ENCODE measurements around the gene SEPTIN14.
"Not testable (repeated sequence)": the region's sequence is repeated elsewhere in the genome, so short reads cannot be mapped to it uniquely, and the experiment has no call there.

The SEPTIN14 gene

DNA sequence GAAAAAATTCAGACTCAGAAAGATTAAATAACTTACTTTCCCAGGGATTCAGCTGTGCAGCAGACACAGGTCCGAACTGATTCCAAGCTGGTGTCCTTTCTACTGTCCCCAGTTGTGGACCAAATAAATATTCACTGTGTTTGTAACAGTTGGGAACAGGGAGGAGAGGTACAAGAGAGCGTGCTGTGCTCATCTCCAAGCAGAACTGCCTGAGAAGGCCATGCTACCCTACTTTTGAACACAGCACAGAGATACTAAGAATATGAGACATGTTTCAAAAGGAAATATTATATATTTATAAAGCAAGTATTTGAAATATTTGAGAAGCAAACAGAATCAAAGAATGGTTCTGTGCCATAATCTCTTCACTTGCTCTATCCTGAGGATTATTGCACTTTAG is at the start of gene SEPTIN14:
Gene SEPTIN14, minus strand, starts transcription at position 101 of the 400 bp plus-strand sequence. CDS start 756 bp downstream, outside the sequence.
- not testable (repeated sequence) for H3K36me3 ChIP-seq (ENCODE audit: control insufficient read depth in 2 of 2, insufficient read depth in 2 of 2, low read length in 2 of 2); H3K27ac ChIP-seq (ENCODE audit: low read length); H3K9ac ChIP-seq (ENCODE audit: low read length in 2 of 2); H3K4me3 ChIP-seq (ENCODE audit: low read length in 2 of 2); H3K27me3 ChIP-seq (ENCODE audit: control insufficient read depth in 1 of 2, insufficient read depth in 2 of 2, low read length in 2 of 2); H3K9me3 ChIP-seq (ENCODE audit: control insufficient read depth in 2 of 2, low read length in 2 of 2); H3K4me1 ChIP-seq (ENCODE audit: control insufficient read depth, insufficient read depth, low read length)

DNA sequence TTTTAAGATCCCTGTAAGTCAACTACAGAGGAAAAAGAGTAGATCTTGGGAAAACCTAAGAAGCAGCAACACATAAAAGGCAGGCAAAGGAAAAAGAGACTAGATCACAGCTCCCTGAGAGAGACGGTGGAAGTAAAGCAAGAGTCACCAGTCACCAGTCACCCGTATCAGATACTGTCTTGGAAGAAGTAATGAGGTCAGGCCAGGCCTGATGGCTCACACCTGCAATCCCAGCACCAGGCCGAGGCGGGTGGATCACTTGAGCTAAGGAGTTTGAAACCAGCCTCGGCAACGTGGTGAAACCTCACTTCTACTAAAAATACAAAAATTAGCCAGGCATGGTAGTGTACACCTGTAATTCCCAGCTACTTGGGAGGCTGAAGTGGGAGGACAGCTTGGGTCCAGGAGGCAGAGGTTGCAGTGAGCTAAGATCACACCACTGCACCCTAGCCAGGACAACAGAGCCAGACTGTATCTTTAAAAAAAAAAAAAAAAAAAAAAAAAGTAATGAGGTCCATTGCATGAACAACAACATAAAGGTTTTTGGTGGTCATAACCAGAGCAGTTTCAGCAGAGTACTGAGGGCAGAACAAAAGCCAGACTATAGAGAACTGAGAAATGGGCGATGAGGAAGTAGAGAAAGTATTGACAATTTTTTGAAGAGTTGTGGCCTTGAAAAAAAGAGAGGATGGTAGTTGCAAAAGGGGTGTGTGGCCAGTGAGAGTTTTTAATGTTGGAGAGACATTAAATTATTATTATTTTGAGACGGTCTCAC is 41.6 kb upstream of the SEPTIN14 start:
- no peaks in the 10 kb centered on the region for H3K4me1 ChIP-seq (ENCODE audit: control insufficient read depth, insufficient read depth, low read length)
- H3K27ac ChIP-seq (ENCODE audit: low read length) = no peak overlapping the region
- H3K4me3 ChIP-seq (ENCODE audit: low read length in 2 of 2) = no peak overlapping the region
- H3K9me3 ChIP-seq (ENCODE audit: control insufficient read depth in 2 of 2, low read length in 2 of 2) = no peaks in the 10 kb centered on the region
- no peaks in the 10 kb centered on the region for H3K27me3 ChIP-seq (ENCODE audit: control insufficient read depth in 1 of 2, insufficient read depth in 2 of 2, low read length in 2 of 2)
- no peak overlapping the region for H3K9ac ChIP-seq (ENCODE audit: low read length in 2 of 2)
- H3K36me3 ChIP-seq (ENCODE audit: control insufficient read depth in 2 of 2, insufficient read depth in 2 of 2, low read length in 2 of 2) = peaks cover 0 to 2% of the 10 kb centered on the region in 2 donors

DNA sequence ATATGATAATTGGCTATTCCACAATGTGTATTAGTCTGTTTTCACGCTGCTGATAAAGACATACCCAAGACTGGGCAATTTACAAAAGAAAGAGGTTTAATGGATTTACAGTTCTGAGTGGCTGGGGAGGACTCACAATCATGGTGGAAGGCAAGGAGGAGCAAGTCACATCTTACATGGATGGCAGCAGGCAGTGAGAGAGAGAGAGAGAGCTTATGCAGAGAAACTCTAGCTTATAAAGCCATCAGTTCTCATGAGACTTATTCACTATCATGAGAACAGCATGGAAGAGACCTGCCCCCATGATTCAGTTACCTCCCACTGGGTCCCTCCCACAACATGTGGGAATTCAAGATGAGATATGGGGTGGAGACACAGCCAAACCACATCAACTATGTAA is 38.5 kb upstream of the SEPTIN14 start:
- H3K9me3 ChIP-seq (ENCODE audit: control insufficient read depth in 2 of 2, low read length in 2 of 2); H3K27ac ChIP-seq (ENCODE audit: low read length); H3K4me1 ChIP-seq (ENCODE audit: control insufficient read depth, insufficient read depth, low read length); H3K4me3 ChIP-seq (ENCODE audit: low read length in 2 of 2); H3K36me3 ChIP-seq (ENCODE audit: control insufficient read depth in 2 of 2, insufficient read depth in 2 of 2, low read length in 2 of 2); H3K27me3 ChIP-seq (ENCODE audit: control insufficient read depth in 1 of 2, insufficient read depth in 2 of 2, low read length in 2 of 2); H3K9ac ChIP-seq (ENCODE audit: low read length in 2 of 2): not testable (repeated sequence)

DNA sequence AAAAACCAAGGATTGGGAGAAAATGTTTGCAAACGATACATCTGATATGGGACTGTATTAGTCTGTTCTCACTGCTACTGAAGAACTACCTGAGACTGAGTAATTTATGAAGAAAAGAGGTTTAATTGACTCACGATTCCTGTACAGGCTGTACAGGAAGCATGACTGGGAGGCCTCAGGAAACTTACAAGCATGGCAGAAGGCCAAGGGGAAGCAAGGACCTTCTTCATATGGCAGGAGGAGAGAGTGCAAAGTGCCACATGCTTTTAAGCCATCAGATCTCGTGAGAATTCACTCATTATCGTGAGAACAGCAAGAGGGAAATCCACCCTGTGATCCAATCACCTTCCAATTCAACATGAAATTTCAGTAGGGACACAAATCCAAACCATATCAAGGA is 35.7 kb upstream of the SEPTIN14 start:
- Histone ChIP-seq H3K4me3 (ENCODE audit: low read length in 2 of 2) (no peak overlapping the region), H3K4me1 (ENCODE audit: control insufficient read depth, insufficient read depth, low read length) (no peaks in the 10 kb centered on the region), H3K9me3 (ENCODE audit: control insufficient read depth in 2 of 2, low read length in 2 of 2) (no peaks in the 10 kb centered on the region), H3K36me3 (ENCODE audit: control insufficient read depth in 2 of 2, insufficient read depth in 2 of 2, low read length in 2 of 2) (no peaks in the 10 kb centered on the region), H3K27ac (ENCODE audit: low read length) (no peak overlapping the region), H3K27me3 (ENCODE audit: control insufficient read depth in 1 of 2, insufficient read depth in 2 of 2, low read length in 2 of 2) (no peaks in the 10 kb centered on the region), H3K9ac (ENCODE audit: low read length in 2 of 2) (no peak overlapping the region)

DNA sequence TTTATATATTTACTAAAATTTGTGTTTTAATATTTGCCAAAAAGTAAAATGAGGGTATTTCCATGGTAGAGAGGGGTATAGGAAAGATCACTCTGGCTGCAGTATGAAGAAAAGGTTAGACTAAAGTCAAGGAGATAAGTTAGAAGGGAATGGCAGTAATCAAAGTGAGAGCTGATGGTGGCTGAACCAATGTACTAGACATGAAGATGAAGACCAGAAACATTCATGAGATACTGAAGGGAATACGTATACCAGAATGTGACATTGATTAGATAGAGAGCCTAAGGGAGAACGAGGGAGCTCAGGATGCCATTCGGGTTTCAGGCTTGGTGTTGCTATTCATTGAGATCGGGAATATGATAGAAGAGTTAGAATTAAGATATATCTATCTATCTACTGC is 32.5 kb upstream of the SEPTIN14 start:
- H3K4me1 ChIP-seq (ENCODE audit: control insufficient read depth, insufficient read depth, low read length) = no peaks in the 10 kb centered on the region
- no peak overlapping the region for H3K27ac ChIP-seq (ENCODE audit: low read length)
- no peaks in the 10 kb centered on the region for H3K36me3 ChIP-seq (ENCODE audit: control insufficient read depth in 2 of 2, insufficient read depth in 2 of 2, low read length in 2 of 2)
- no peaks in the 10 kb centered on the region for H3K27me3 ChIP-seq (ENCODE audit: control insufficient read depth in 1 of 2, insufficient read depth in 2 of 2, low read length in 2 of 2)
- H3K9me3 ChIP-seq (ENCODE audit: control insufficient read depth in 2 of 2, low read length in 2 of 2) = no peaks in the 10 kb centered on the region
- H3K9ac ChIP-seq (ENCODE audit: low read length in 2 of 2) = no peak overlapping the region
- H3K4me3 ChIP-seq (ENCODE audit: low read length in 2 of 2) = no peak overlapping the region

DNA sequence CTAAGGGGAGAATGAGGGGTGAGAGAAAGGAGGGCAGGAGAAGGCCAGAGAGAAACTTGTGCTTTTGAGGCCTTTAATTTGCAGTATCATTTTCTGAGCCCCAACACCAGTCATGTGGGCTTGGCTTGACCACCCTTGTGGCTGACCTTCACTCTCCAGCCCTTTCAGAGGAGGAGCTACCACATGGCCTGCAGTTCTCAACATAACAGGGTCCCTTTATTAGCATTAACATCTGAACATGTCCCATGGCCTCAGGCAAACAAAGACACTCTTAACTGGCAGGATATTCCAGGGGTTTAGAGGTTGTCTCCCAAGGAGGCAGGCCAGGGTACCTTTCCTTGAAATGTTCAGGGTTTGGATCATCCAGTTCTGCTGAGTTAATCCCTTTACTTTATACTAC is 31.4 kb upstream of the SEPTIN14 start:
- H3K4me3 ChIP-seq (ENCODE audit: low read length in 2 of 2) = no peak overlapping the region
- H3K27ac ChIP-seq (ENCODE audit: low read length) = no peak overlapping the region
- H3K9me3 ChIP-seq (ENCODE audit: control insufficient read depth in 2 of 2, low read length in 2 of 2) = no peaks in the 10 kb centered on the region

DNA sequence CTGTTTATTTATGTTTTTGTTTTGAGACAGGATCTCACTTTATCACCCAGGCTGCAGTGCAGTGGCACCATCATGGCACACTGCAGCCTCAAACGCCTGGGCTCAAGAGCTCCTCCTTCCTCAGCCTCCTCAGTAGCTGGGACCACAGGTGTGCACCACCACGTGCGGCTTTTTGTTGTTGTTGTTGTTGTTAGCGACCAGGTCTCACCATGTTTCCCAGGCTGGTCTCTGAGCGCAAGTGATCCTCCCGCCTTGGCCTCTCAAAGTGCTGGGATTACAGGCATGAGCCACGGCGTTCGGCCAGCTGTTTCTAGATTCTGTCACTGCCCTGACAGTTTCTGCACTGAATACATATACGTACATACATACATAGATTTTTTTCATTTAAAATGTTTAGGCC is 25.8 kb upstream of the SEPTIN14 start:
- H3K27me3 ChIP-seq (ENCODE audit: control insufficient read depth in 1 of 2, insufficient read depth in 2 of 2, low read length in 2 of 2); H3K9ac ChIP-seq (ENCODE audit: low read length in 2 of 2); H3K36me3 ChIP-seq (ENCODE audit: control insufficient read depth in 2 of 2, insufficient read depth in 2 of 2, low read length in 2 of 2); H3K27ac ChIP-seq (ENCODE audit: low read length); H3K4me1 ChIP-seq (ENCODE audit: control insufficient read depth, insufficient read depth, low read length); H3K9me3 ChIP-seq (ENCODE audit: control insufficient read depth in 2 of 2, low read length in 2 of 2): not testable (repeated sequence)
- H3K4me3 ChIP-seq (ENCODE audit: low read length in 2 of 2) = peak overlapping the region in 1 of 2 donors; percentile 74

More for the DNA sequence above, 31.4 kb upstream of the SEPTIN14 start:
- Histone ChIP-seq H3K36me3 (ENCODE audit: control insufficient read depth in 2 of 2, insufficient read depth in 2 of 2, low read length in 2 of 2) (no peaks in the 10 kb centered on the region), H3K9ac (ENCODE audit: low read length in 2 of 2) (no peak overlapping the region), H3K4me1 (ENCODE audit: control insufficient read depth, insufficient read depth, low read length) (no peaks in the 10 kb centered on the region), H3K27me3 (ENCODE audit: control insufficient read depth in 1 of 2, insufficient read depth in 2 of 2, low read length in 2 of 2) (no peaks in the 10 kb centered on the region)

DNA sequence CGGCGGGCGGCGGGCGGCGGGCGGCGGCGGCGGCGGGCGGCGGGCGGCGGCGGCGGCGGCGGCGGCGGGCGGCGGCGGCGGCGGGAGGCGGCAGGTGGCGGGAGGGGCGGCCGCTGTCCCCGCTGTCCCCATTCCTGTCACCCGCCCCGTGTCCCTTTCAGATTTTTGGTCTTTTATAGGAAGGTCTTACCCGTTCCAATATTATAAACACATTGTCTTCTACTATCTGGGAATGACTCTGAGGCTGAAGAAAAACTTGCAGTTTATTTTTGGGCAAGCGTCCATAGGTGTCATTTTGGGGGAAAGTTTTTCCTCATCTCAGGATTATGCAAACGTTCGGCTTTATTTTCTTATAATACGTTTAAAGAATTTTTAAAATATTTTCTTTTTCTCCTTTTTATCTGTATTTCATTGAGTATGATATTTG is 25.3 kb upstream of the SEPTIN14 start:
- Histone ChIP-seq H3K4me1 (ENCODE audit: control insufficient read depth, insufficient read depth, low read length) (no peaks in the 10 kb centered on the region), H3K27me3 (ENCODE audit: control insufficient read depth in 1 of 2, insufficient read depth in 2 of 2, low read length in 2 of 2) (no peaks in the 10 kb centered on the region), H3K36me3 (ENCODE audit: control insufficient read depth in 2 of 2, insufficient read depth in 2 of 2, low read length in 2 of 2) (no peaks in the 10 kb centered on the region), H3K4me3 (ENCODE audit: low read length in 2 of 2) (peak overlapping the region in 1 of 2 donors; percentile 74), H3K27ac (ENCODE audit: low read length) (no peak overlapping the region), H3K9ac (ENCODE audit: low read length in 2 of 2) (peak overlapping the region; percentile 55 to 80), H3K9me3 (ENCODE audit: control insufficient read depth in 2 of 2, low read length in 2 of 2) (no peaks in the 10 kb centered on the region)

DNA sequence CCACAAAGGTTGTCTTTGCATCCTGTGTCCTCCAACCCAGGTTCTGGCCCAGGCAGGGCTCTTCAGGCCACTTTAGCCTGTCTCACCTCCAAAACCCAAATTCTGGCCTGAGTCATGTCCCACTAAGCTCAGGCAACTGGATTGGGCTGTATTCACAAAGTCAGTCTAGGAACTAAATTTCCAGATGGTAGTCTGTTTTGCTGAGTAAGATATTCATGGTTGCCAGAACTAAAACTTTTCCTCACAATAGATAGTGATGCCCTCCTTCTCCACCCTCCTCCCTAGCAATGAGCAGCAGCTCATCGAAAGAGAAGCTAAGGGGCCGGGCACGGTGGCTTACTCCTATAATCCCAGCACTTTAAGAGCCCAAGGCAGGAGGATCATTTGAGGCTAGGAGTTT is 21.8 kb upstream of the SEPTIN14 start:
- Histone ChIP-seq H3K4me3 (ENCODE audit: low read length in 2 of 2) (no peak overlapping the region), H3K9ac (ENCODE audit: low read length in 2 of 2) (no peak overlapping the region), H3K4me1 (ENCODE audit: control insufficient read depth, insufficient read depth, low read length) (no peaks in the 10 kb centered on the region), H3K36me3 (ENCODE audit: control insufficient read depth in 2 of 2, insufficient read depth in 2 of 2, low read length in 2 of 2) (no peaks in the 10 kb centered on the region), H3K27me3 (ENCODE audit: control insufficient read depth in 1 of 2, insufficient read depth in 2 of 2, low read length in 2 of 2) (no peaks in the 10 kb centered on the region), H3K27ac (ENCODE audit: low read length) (no peak overlapping the region), H3K9me3 (ENCODE audit: control insufficient read depth in 2 of 2, low read length in 2 of 2) (no peaks in the 10 kb centered on the region)

DNA sequence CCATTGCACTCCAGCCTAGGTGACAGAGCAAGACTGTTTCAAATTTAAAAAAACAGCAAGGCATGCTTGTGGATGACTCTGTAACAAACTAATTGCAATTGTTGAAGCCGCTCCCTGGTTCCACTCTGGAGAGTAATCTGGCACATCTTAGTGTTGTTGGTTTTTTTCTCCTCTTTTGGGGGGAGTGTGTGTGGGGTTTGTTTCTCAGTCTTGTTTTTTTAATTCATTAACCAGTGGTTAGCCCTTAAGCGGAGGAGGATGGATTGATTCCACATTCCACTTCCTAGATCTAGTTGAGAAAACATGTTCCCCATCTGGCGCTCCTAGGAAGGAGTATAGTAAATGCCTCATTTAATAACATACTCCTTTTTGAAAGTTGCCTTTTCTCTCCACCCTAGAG is 16.1 kb upstream of the SEPTIN14 start:
- no peaks in the 10 kb centered on the region for H3K4me1 ChIP-seq (ENCODE audit: control insufficient read depth, insufficient read depth, low read length)
- H3K27me3 ChIP-seq (ENCODE audit: control insufficient read depth in 1 of 2, insufficient read depth in 2 of 2, low read length in 2 of 2) = no peaks in the 10 kb centered on the region
- no peak overlapping the region for H3K4me3 ChIP-seq (ENCODE audit: low read length in 2 of 2)
- no peaks in the 10 kb centered on the region for H3K36me3 ChIP-seq (ENCODE audit: control insufficient read depth in 2 of 2, insufficient read depth in 2 of 2, low read length in 2 of 2)
- H3K27ac ChIP-seq (ENCODE audit: low read length) = no peak overlapping the region
- no peak overlapping the region for H3K9ac ChIP-seq (ENCODE audit: low read length in 2 of 2)
- no peaks in the 10 kb centered on the region for H3K9me3 ChIP-seq (ENCODE audit: control insufficient read depth in 2 of 2, low read length in 2 of 2)

DNA sequence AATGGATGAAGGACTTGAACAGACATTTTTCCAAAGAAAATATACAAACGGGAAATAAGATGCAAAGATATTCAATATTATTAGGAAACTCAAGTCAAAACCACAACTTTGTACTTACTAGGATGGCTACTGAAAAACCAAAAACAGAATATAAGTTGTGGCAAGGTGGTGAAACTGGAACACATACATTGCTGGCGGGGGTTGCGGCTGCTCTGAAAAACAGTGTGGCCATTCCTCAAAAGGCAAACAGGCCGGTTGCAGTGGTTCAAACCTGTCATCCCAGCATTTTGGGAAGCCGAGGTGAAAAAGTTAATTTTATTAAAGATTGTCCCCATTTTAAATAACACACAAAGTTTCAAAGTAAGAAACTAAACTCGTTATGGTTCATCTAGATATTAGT is 14.8 kb upstream of the SEPTIN14 start:
- H3K4me1 ChIP-seq (ENCODE audit: control insufficient read depth, insufficient read depth, low read length) = no peaks in the 10 kb centered on the region
- H3K9ac ChIP-seq (ENCODE audit: low read length in 2 of 2) = no peak overlapping the region
- no peak overlapping the region for H3K4me3 ChIP-seq (ENCODE audit: low read length in 2 of 2)
- H3K27me3 ChIP-seq (ENCODE audit: control insufficient read depth in 1 of 2, insufficient read depth in 2 of 2, low read length in 2 of 2) = no peaks in the 10 kb centered on the region
- H3K9me3 ChIP-seq (ENCODE audit: control insufficient read depth in 2 of 2, low read length in 2 of 2) = no peaks in the 10 kb centered on the region
- no peaks in the 10 kb centered on the region for H3K36me3 ChIP-seq (ENCODE audit: control insufficient read depth in 2 of 2, insufficient read depth in 2 of 2, low read length in 2 of 2)
- no peak overlapping the region for H3K27ac ChIP-seq (ENCODE audit: low read length)

Data from stomach smooth muscle (tissue), 2 donors.